Body of pancreas (tissue), 4 donors: ENCODE results near the gene FAM24B. TPM values are rescaled to one million over a fixed set of nuclear protein-coding genes. Genes with fewer than 3 reads are reported as not detected.

Experiments used
- ATAC-seq: fragments of 150-250 bp; one replicate; pipeline ENCODE4 v1.9.1; 2016
- DNase-seq, 4 donors: peaks; one replicate each; pipeline ENCODE4 v3.0.0-alpha.2; 2019
- H3K27ac ChIP-seq, 4 donors: fragments of 200-600 bp; sonication (generic); 1 replicate in 3 of 4; 2 replicates in 1 of 4; pipeline versions ENCODE4 v1.5.1 to v1.6.1; 2016 to 2019; ENCODE audit warnings: mild to moderate bottlenecking in 1 of 4, mixed read lengths in 1 of 4, moderate library complexity in 1 of 4
- H3K27me3 ChIP-seq, 2 donors: fragments of 200-600 bp; sonication (generic); one replicate each; pipeline ENCODE4 v1.6.0; 2016; ENCODE audit warnings: mild to moderate bottlenecking in 1 of 2
- H3K36me3 ChIP-seq, 2 donors: fragments of 200-600 bp; sonication (generic); replicated peaks in 1 of 2; 2 replicates each; pipeline ENCODE4 v1.5.1; 2016; ENCODE audit warnings: low read depth in 2 of 2; ENCODE audit not compliant: insufficient read depth in 1 of 2
- H3K4me1 ChIP-seq: fragments of 200-600 bp; sonication (generic); one replicate; pipeline ENCODE4 v1.6.0; 2016
- H3K4me3 ChIP-seq, 2 donors: fragments of 200-600 bp; sonication (generic); 1 replicate in 1 of 2; 2 replicates in 1 of 2; pipeline ENCODE4 v1.5.1; 2016 to 2019
- H3K9me3 ChIP-seq, 3 donors: fragments of 200-600 bp; sonication (generic); 1 replicate in 2 of 3; 2 replicates in 1 of 3; pipeline ENCODE4 v1.5.1; 2016
- CTCF ChIP-seq, 7 experiments: fragments of 450-650 bp in 4 of 7; fragments of 200-600 bp in 3 of 7; sonication (generic) in 3 of 7; IDR thresholded peaks; one replicate each; pipeline ENCODE4 v1.5.1; 2016 to 2019; ENCODE audit warnings: antibody characterized with exemption in 7 of 7
- POLR2A ChIP-seq, 3 donors: fragments of 450-650 bp; IDR thresholded peaks; one replicate each; pipeline ENCODE4 v1.6.1; 2016; ENCODE audit warnings: antibody characterized with exemption in 3 of 3, mild to moderate bottlenecking in 2 of 3
- WGBS, 2 donors: methylation state at CpG; one replicate each; pipeline ENCODE4 v1.1.5; 2017; 5-methylcytosine and 5-hydroxymethylcytosine counted together
- intact Hi-C: fragments of 100-400 bp; cut with DNase I; formaldehyde crosslinking; loops from one replicate; pipeline ENCODE4 v1.15.1; 2023
- total RNA-seq, 2 donors: library from RNA; depleted of rRNA; stranded (reverse); fragments of >200 nt; gene quantifications; one replicate each; pipeline ENCODE4 v1.1.0, GENCODE V29; 2016

The FAM24B gene
- total RNA-seq, 2 donors from 2014 or later: 4.3 to 7.0 TPM

GRCh38 chr10:122845783-122846332 is 33.5 kb downstream of the FAM24B start, which contains the start of gene CUZD1:
TSS of gene CUZD1 (minus strand) at chr10:122845857. CDS start at chr10:122845843, 14 bp downstream.
- H3K27ac ChIP-seq: peak within 1 kb of the TSS; percentile 57 to 93 (median 84)
- H3K4me3 ChIP-seq: peak within 1 kb of the TSS; percentile 39 to 40
- H3K4me1 ChIP-seq: peaks cover 54% of the 10 kb centered on the region
- H3K9me3 ChIP-seq: no peaks in the 10 kb centered on the region
- 33 to 43% methylated on average over 5 of the region's 5 CpGs for WGBS, 2 donors
- ATAC-seq: peak; percentile 86
- DNase-seq: peak; percentile 91 to 97 (median 93)
- peak in 5 of 7 experiments; percentile 12 to 61 (median 44) for TF ChIP-seq CTCF (IDR thresholded peaks at IDR 0.05)
- TF ChIP-seq POLR2A (IDR thresholded peaks at IDR 0.05): peak; percentile 68 to 99 (median 99)
- H3K27me3 ChIP-seq: no peaks in the 10 kb centered on the region
- intact Hi-C loops: no loop called here
- peaks cover 0 to 6% of the 10 kb centered on the region in 2 donors for H3K36me3 ChIP-seq

GRCh38 chr10:122844146-122844545 is 35.2 kb downstream of the FAM24B start:
- H3K27me3 ChIP-seq: no peaks in the 10 kb centered on the region
- H3K9me3 ChIP-seq: no peaks in the 10 kb centered on the region
- peak in 2 of 3 donors; percentile 64 to 68 for TF ChIP-seq POLR2A (IDR thresholded peaks at IDR 0.05)
- no peak for TF ChIP-seq CTCF (IDR thresholded peaks at IDR 0.05)
- H3K4me3 ChIP-seq: peak overlapping the region; percentile 39 to 40
- DNase-seq (no peak), ATAC-seq (no peak)
- peak overlapping the region in 3 of 4 donors; percentile 80 to 93 (median 88) for H3K27ac ChIP-seq
- peaks cover 53% of the 10 kb centered on the region for H3K4me1 ChIP-seq
- WGBS, 2 donors: 29 to 46% methylated on average over 4 of the region's 4 CpGs
- intact Hi-C loops: no loop called here
- peaks cover 0 to 14% of the 10 kb centered on the region in 2 donors for H3K36me3 ChIP-seq

- no peak for ATAC-seq
- Histone ChIP-seq H3K36me3 (peaks cover 0 to 38% of the 10 kb centered on the region in 2 donors), H3K27ac (peak overlapping the region in 2 of 4 donors; percentile 9 to 42), H3K9me3 (no peaks in the 10 kb centered on the region), H3K4me3 (no peak overlapping the region), H3K27me3 (no peaks in the 10 kb centered on the region), H3K4me1 (peaks cover 50% of the 10 kb centered on the region)
- intact Hi-C loops: no loop called here
- TF ChIP-seq POLR2A (IDR thresholded peaks at IDR 0.05): peak in 1 of 3 donors; percentile 12
- no peak for TF ChIP-seq CTCF (IDR thresholded peaks at IDR 0.05)
- DNase-seq: no peak
Observed at GRCh38 chr10:122841569-122841968, 37.8 kb downstream of the FAM24B start.

GRCh38 chr10:122839505-122839904 is 39.9 kb downstream of the FAM24B start:
- Histone ChIP-seq H3K9me3 (no peaks in the 10 kb centered on the region), H3K36me3 (peaks cover 0 to 51% of the 10 kb centered on the region in 2 donors), H3K4me1 (peaks cover 44% of the 10 kb centered on the region), H3K4me3 (no peak overlapping the region), H3K27me3 (no peaks in the 10 kb centered on the region), H3K27ac (peak overlapping the region in 2 of 4 donors; percentile 38 to 49)
- no peak for TF ChIP-seq POLR2A (IDR thresholded peaks at IDR 0.05)
- TF ChIP-seq CTCF (IDR thresholded peaks at IDR 0.05): no peak
- intact Hi-C loops: no loop called here
- no peak for ATAC-seq
- no peak for DNase-seq

- TF ChIP-seq CTCF (IDR thresholded peaks at IDR 0.05): no peak
- no peak for TF ChIP-seq POLR2A (IDR thresholded peaks at IDR 0.05)
- peak overlapping the region in 2 of 4 donors; percentile 38 to 49 for H3K27ac ChIP-seq
- WGBS, 2 donors: 54 to 58% methylated on average over 4 of the region's 4 CpGs
Observed at GRCh38 chr10:122838880-122839279, 40.5 kb downstream of the FAM24B start.

More at GRCh38 chr10:122838880-122839279, 40.5 kb downstream of the FAM24B start:
- ATAC-seq (no peak), DNase-seq (no peak)
- no peak overlapping the region for H3K4me3 ChIP-seq
- H3K27me3 ChIP-seq: no peaks in the 10 kb centered on the region
- H3K36me3 ChIP-seq: peaks cover 3 to 54% of the 10 kb centered on the region in 2 donors
- H3K4me1 ChIP-seq: peaks cover 44% of the 10 kb centered on the region
- H3K9me3 ChIP-seq: no peaks in the 10 kb centered on the region
- intact Hi-C loops: no loop called here
